Sigmoid colon (tissue), 7 donors: ENCODE measurements around the gene PCDHA1. TPM values are rescaled to one million over a fixed set of nuclear protein-coding genes. Genes with fewer than 3 reads are reported as not detected.
"Not testable (repeated sequence)": the region's sequence is repeated elsewhere in the genome, so short reads cannot be mapped to it uniquely, and the experiment has no call there.

Experiments
- DNase-seq: peaks from one replicate; pipeline ENCODE4 v3.0.0-alpha.2; 2019
- H3K27ac ChIP-seq, 4 donors: fragments of 200-600 bp; sonication (generic); one replicate each; pipeline ENCODE4 v1.5.1; 2016 to 2019; ENCODE audit warnings: mild to moderate bottlenecking in 1 of 4
- H3K27me3 ChIP-seq, 3 donors: fragments of 200-600 bp; sonication (generic); one replicate each; pipeline ENCODE4 v1.5.1; 2019; ENCODE audit warnings: mild to moderate bottlenecking in 1 of 3
- H3K36me3 ChIP-seq, 4 donors: fragments of 200-600 bp; sonication (generic); one replicate each; pipeline ENCODE4 v1.5.1; 2016 to 2019
- H3K4me1 ChIP-seq, 4 donors: fragments of 200-600 bp; sonication (generic); one replicate each; pipeline ENCODE4 v1.5.1; 2017 to 2019
- H3K4me3 ChIP-seq, 4 donors: fragments of 200-600 bp; sonication (generic); one replicate each; pipeline ENCODE4 v1.5.1; 2017 to 2019; ENCODE audit warnings: mild to moderate bottlenecking in 2 of 4, moderate library complexity in 1 of 4
- H3K9me3 ChIP-seq, 4 donors: fragments of 200-600 bp in 3 of 4; sonication (generic) in 3 of 4; one replicate each; pipeline versions ENCODE4 v1.5.1 to v1.6.1; 2013 to 2019
- EP300 ChIP-seq, 4 donors: sonication (generic); formaldehyde crosslinking; IDR thresholded peaks; one replicate each; pipeline ENCODE4 v1.6.1; 2017; ENCODE audit warnings: antibody characterized with exemption in 4 of 4
- POLR2A ChIP-seq, 2 donors: fragments of 450-650 bp; IDR thresholded peaks; one replicate each; pipeline ENCODE4 v1.6.1; 2016; ENCODE audit warnings: antibody characterized with exemption in 2 of 2, mild to moderate bottlenecking in 2 of 2, moderate library complexity in 2 of 2
- POLR2AphosphoS5 ChIP-seq, 4 donors: sonication (generic); formaldehyde crosslinking; IDR thresholded peaks; one replicate each; pipeline ENCODE4 v1.6.1; 2017; ENCODE audit warnings: antibody characterized with exemption in 4 of 4
- WGBS, 2 donors: extraction: QIAGEN DNeasy Blood & Tissue Kit; methylation state at CpG; one replicate each; pipeline ENCODE4 v1.1.7; 2013; 5-methylcytosine and 5-hydroxymethylcytosine counted together
- intact Hi-C: fragments of 100-400 bp; cut with DNase I; formaldehyde crosslinking; loops from one replicate; pipeline ENCODE4 v1.15.1; 2023
- polyA plus RNA-seq, 3 donors: library from polyadenylated mRNA; stranded (reverse); fragments of 200-250 nt; gene quantifications; one replicate each; pipeline ENCODE4 v1.2.3, GENCODE V29; 2013
- total RNA-seq, 4 donors: library from RNA; depleted of rRNA; stranded (reverse); fragments of >200 nt; gene quantifications; one replicate each; pipeline ENCODE4 v1.1.0, GENCODE V29; 2016
- TF ChIP-seq, protein P1 (sequence below), 4 experiments: fragments of 450-650 bp in 3 of 4; fragments of 200-600 bp in 1 of 4; IDR thresholded peaks; one replicate each; pipeline ENCODE4 v1.5.1; 2016 to 2019; ENCODE audit warnings: antibody characterized with exemption in 4 of 4, mild to moderate bottlenecking in 3 of 4, moderate library complexity in 2 of 4
- donor health status: healthy with polysubstance abuse.
- donor health status: Bipolar disorder and iron deficiency.
- donor health status: healthy.

PCDHA1 gene
- total and polyA plus RNA-seq, 7 donors = 0.10 TPM; not detected in 6

DNA sequence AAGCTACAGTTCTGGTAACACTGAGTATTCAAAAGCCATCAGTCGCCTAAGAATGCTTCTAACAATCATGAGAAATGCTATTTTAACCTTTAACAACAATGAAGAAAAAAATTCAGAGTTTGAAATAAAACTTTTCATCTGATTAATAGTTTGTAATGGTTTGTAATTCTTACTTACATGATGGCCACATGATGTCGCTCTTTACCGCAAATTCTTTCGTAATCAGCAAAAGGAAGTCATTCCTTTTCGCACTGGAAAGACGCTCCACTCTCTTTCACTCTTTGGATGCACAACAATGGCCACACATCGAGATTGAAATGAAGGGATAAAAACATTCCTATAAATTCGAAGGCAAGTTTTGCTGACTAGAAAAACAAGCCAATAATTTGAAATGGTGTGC is 48.1 kb downstream of the PCDHA1 start, which contains the start of gene PCDHA7:
PCDHA7 (plus strand) TSS at position 277 of the 400 bp plus-strand sequence; CDS start at position 392, 115 bp downstream.
- TF ChIP-seq, protein P1, sequence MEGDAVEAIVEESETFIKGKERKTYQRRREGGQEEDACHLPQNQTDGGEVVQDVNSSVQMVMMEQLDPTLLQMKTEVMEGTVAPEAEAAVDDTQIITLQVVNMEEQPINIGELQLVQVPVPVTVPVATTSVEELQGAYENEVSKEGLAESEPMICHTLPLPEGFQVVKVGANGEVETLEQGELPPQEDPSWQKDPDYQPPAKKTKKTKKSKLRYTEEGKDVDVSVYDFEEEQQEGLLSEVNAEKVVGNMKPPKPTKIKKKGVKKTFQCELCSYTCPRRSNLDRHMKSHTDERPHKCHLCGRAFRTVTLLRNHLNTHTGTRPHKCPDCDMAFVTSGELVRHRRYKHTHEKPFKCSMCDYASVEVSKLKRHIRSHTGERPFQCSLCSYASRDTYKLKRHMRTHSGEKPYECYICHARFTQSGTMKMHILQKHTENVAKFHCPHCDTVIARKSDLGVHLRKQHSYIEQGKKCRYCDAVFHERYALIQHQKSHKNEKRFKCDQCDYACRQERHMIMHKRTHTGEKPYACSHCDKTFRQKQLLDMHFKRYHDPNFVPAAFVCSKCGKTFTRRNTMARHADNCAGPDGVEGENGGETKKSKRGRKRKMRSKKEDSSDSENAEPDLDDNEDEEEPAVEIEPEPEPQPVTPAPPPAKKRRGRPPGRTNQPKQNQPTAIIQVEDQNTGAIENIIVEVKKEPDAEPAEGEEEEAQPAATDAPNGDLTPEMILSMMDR (IDR thresholded peaks at IDR 0.05) = no peak
- no peak for TF ChIP-seq EP300 (IDR thresholded peaks at IDR 0.05)
- no peaks in the 10 kb centered on the region for H3K36me3 ChIP-seq
- DNase-seq = no peak
- H3K4me3 ChIP-seq = peak within 1 kb of the TSS in 3 of 4 donors; percentile 3 to 23 (median 16)
- intact Hi-C loops = no loop called here
- no peak within 1 kb of the TSS for H3K27ac ChIP-seq
- peaks cover 0 to 71% (median 9%) of the 10 kb centered on the region in 3 donors for H3K27me3 ChIP-seq
- no peaks in the 10 kb centered on the region for H3K4me1 ChIP-seq
- 16 to 22% methylated on average over 8 of the region's 8 CpGs for WGBS, 2 donors
- H3K9me3 ChIP-seq = peaks cover 0 to 32% (median 18%) of the 10 kb centered on the region in 4 donors

DNA sequence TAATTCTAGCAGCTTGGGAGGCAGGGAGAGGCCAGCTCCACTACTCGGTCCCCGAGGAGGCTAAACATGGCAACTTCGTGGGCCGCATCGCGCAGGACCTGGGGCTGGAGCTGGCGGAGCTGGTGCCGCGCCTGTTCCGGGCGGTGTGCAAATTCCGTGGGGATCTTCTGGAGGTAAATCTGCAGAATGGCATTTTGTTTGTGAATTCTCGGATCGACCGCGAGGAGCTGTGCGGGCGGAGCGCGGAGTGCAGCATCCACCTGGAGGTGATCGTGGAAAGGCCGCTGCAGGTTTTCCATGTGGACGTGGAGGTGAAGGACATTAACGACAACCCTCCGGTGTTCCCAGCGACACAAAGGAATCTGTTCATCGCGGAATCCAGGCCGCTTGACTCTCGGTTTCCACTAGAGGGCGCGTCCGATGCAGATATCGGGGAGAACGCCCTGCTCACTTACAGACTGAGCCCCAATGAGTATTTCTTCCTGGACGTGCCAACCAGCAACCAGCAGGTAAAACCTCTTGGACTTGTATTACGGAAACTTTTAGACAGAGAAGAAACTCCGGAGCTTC is 48.6 kb downstream of the PCDHA1 start:
- H3K27ac ChIP-seq, H3K36me3 ChIP-seq, intact Hi-C loops, DNase-seq, H3K4me1 ChIP-seq: not testable (repeated sequence)
- peaks cover 0 to 74% (median 9%) of the 10 kb centered on the region in 3 donors for H3K27me3 ChIP-seq
- H3K4me3 ChIP-seq = peak overlapping the region in 3 of 4 donors; percentile 3 to 23 (median 16)
- peaks cover 0 to 29% (median 16%) of the 10 kb centered on the region in 4 donors for H3K9me3 ChIP-seq
- WGBS, 2 donors = 33 to 59% methylated on average over 28 of the region's 38 CpGs

DNA sequence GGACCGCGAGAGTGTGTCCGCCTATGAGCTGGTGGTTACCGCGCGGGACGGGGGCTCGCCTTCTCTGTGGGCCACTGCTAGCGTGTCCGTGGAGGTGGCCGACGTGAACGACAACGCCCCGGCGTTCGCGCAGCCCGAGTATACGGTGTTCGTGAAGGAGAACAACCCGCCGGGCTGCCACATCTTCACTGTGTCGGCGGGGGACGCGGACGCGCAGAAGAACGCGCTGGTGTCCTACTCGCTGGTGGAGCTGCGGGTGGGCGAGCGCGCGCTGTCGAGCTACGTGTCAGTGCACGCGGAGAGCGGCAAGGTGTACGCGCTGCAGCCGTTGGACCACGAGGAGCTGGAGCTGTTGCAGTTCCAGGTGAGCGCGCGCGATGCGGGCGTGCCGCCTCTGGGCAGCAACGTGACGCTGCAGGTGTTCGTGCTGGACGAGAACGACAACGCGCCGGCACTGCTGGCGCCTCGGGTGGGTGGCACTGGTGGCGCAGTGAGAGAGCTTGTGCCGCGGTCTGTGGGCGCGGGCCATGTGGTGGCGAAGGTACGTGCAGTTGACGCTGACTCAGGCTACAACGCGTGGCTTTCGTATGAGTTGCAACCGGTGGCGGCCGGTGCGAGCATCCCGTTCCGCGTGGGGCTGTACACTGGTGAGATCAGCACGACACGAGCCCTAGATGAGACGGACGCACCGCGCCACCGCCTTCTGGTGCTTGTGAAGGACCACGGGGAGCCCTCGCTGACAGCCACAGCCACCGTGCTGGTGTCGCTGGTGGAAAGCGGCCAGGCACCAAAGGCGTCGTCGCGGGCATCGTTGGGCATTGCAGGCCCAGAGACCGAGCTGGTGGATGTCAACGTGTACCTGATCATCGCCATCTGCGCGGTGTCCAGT is 49.9 kb downstream of the PCDHA1 start:
- WGBS, 2 donors = 55 to 78% methylated on average over 103 of the region's 103 CpGs
- Histone ChIP-seq H3K4me3 (no peak overlapping the region), H3K4me1 (no peaks in the 10 kb centered on the region), H3K36me3 (no peaks in the 10 kb centered on the region), H3K9me3 (peaks cover 0 to 24% (median 13%) of the 10 kb centered on the region in 4 donors), H3K27ac (no peak overlapping the region), H3K27me3 (peaks cover 0 to 77% (median 9%) of the 10 kb centered on the region in 3 donors)
- TF ChIP-seq, protein P1 (IDR thresholded peaks at IDR 0.05) = no peak
- TF ChIP-seq POLR2A (IDR thresholded peaks at IDR 0.05) (no peak), POLR2AphosphoS5 (IDR thresholded peaks at IDR 0.05) (no peak), EP300 (IDR thresholded peaks at IDR 0.05) (no peak)
- intact Hi-C loops = no loop called here
- no peak for DNase-seq

DNA sequence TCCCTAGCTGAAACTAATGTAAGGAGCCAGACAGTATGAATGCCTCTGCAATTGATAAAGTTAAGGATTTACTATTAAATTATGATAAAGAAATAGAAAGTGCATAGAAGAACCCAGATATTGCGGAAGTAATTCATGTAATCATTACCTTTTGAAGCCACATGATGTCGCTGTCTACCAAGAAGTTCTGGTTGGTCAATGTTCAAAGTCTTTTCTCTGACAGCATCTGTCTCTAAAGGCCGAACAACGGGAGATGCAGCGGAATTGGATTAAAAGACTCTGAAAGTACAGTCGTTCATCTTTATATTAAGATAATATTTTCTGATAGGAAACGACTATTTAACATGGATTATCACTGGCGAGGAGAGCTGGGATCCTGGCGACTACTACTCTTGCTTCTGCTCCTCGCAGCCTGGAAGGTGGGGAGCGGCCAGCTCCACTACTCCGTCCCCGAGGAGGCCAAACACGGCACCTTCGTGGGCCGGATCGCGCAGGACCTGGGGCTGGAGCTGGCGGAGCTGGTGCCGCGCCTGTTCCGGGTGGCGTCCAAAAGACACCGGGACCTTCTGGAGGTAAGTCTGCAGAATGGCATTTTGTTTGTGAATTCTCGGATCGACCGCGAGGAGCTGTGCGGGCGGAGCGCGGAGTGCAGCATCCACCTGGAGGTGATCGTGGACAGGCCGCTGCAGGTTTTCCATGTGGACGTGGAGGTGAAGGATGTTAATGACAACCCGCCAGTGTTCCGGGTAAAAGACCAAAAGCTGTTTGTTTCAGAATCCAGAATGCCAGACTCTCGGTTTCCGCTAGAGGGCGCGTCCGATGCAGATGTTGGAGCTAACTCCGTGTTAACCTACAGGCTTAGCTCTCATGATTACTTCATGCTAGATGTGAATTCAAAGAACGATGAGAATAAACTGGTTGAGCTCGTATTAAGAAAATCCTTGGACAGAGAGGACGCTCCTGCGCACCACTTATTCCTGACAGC is 55.3 kb downstream of the PCDHA1 start, which contains the start of gene PCDHA8:
PCDHA8 (plus strand) TSS at position 210 of the 985 bp plus-strand sequence; CDS start at position 345, 135 bp downstream.
- Histone ChIP-seq H3K4me3 (no peak within 1 kb of the TSS), H3K27me3 (peaks cover 0 to 59% (median 3%) of the 10 kb centered on the region in 3 donors), H3K4me1 (no peaks in the 10 kb centered on the region), H3K36me3 (no peaks in the 10 kb centered on the region), H3K27ac (no peak within 1 kb of the TSS), H3K9me3 (peaks cover 5 to 27% (median 12%) of the 10 kb centered on the region in 4 donors)
- WGBS, 2 donors = 29 to 57% methylated on average over 47 of the region's 47 CpGs
- intact Hi-C loops = no loop called here
- DNase-seq = no peak
- TF ChIP-seq, protein P1 (IDR thresholded peaks at IDR 0.05) = no peak
- no peak for TF ChIP-seq POLR2A (IDR thresholded peaks at IDR 0.05)
- TF ChIP-seq POLR2AphosphoS5 (IDR thresholded peaks at IDR 0.05) = no peak
- no peak for TF ChIP-seq EP300 (IDR thresholded peaks at IDR 0.05)
